KBM-7 (cell line): Measurements from ENCODE around the gene PPP1R1C.
"Not testable (repeated sequence)": the region's sequence is repeated elsewhere in the genome, so short reads cannot be mapped to it uniquely, and the experiment has no call there.

ENCODE experiments used
- DNase-seq: peaks from one replicate; pipeline ENCODE4 v3.0.0-alpha.2; 2015
- in situ Hi-C: fragments of 300-500 bp; cut with MboI; formaldehyde crosslinking; loops from 2 replicates; pipeline ENCODE4 v1.14.3; 2020; ENCODE audit warnings: low sequenced_read_pairs, low pct_unique_long_range_greater_than_20kb, mixed read lengths

Gene PPP1R1C

GRCh38 chr2:181985632-181986205 is at the start of gene PPP1R1C:
TSS of gene PPP1R1C (plus strand) at chr2:181985853. CDS start at chr2:181986111, 258 bp downstream.
- DNase-seq, result no peak
- in situ Hi-C loops, result no loop called here

- in situ Hi-C loops, result no loop called here
- peak; percentile 46 for DNase-seq
These were observed 48.2 kb upstream of the PPP1R1C start for GRCh38 chr2:181937473-181937872.

GRCh38 chr2:181943411-181944124 is 42.1 kb upstream of the PPP1R1C start:
- in situ Hi-C loops, result no loop called here
- no peak for DNase-seq

- in situ Hi-C loops, result no loop called here
- DNase-seq, result no peak
These were observed 41.3 kb upstream of the PPP1R1C start for GRCh38 chr2:181944164-181944913.

- no peak for DNase-seq
- in situ Hi-C loops, result no loop called here
These were observed 40.8 kb upstream of the PPP1R1C start for GRCh38 chr2:181944914-181945291.

- in situ Hi-C loops, result no loop called here
- DNase-seq, result no peak
These were observed 39.1 kb upstream of the PPP1R1C start for GRCh38 chr2:181946444-181947127.

- in situ Hi-C loops, result no loop called here
- DNase-seq, result no peak
These were observed 38.4 kb upstream of the PPP1R1C start for GRCh38 chr2:181947273-181947672.

- DNase-seq, result no peak
- in situ Hi-C loops, result no loop called here
These were observed 37.4 kb upstream of the PPP1R1C start for GRCh38 chr2:181948227-181948626.

- in situ Hi-C loops, result no loop called here
These were observed 36.6 kb upstream of the PPP1R1C start for GRCh38 chr2:181949047-181949446.

GRCh38 chr2:181952404-181953226 is 33.0 kb upstream of the PPP1R1C start:
- no peak for DNase-seq
- in situ Hi-C loops, result no loop called here

More at GRCh38 chr2:181949047-181949446, 36.6 kb upstream of the PPP1R1C start:
- DNase-seq, result no peak

GRCh38 chr2:181953881-181954537 is 31.6 kb upstream of the PPP1R1C start:
- in situ Hi-C loops, result no loop called here
- peak; percentile 67 for DNase-seq

- in situ Hi-C loops, result no loop called here
- no peak for DNase-seq
These were observed 31.1 kb upstream of the PPP1R1C start for GRCh38 chr2:181954538-181954883.

- DNase-seq, result no peak
- in situ Hi-C loops, result no loop called here
These were observed 30.6 kb upstream of the PPP1R1C start for GRCh38 chr2:181955010-181955409.

- DNase-seq, in situ Hi-C loops: not testable (repeated sequence)
These were observed 29.8 kb upstream of the PPP1R1C start for GRCh38 chr2:181955866-181956265.

GRCh38 chr2:181957668-181958067 is 28.0 kb upstream of the PPP1R1C start:
- DNase-seq, result no peak

GRCh38 chr2:181958726-181959125 is 26.9 kb upstream of the PPP1R1C start:
- in situ Hi-C loops, result no loop called here
- DNase-seq, result no peak

More at GRCh38 chr2:181957668-181958067, 28.0 kb upstream of the PPP1R1C start:
- in situ Hi-C loops, result no loop called here

- no peak for DNase-seq
- in situ Hi-C loops, result no loop called here
These were observed 26.1 kb upstream of the PPP1R1C start for GRCh38 chr2:181959508-181959907.

GRCh38 chr2:181961167-181961566 is 24.5 kb upstream of the PPP1R1C start:
- DNase-seq, in situ Hi-C loops: not testable (repeated sequence)
